Measurements from ENCODE around the gene CRY2. TPM values are rescaled to one million over a fixed set of nuclear protein-coding genes. Genes with fewer than 3 reads are reported as not detected.

The CRY2 gene
- total and polyA plus RNA-seq, 10 of the 15 experiments (the other 5 are each of a cell fraction or from before 2014, with no cell fraction given): 1.2 to 14.7 (median 8.1) TPM

DNA sequence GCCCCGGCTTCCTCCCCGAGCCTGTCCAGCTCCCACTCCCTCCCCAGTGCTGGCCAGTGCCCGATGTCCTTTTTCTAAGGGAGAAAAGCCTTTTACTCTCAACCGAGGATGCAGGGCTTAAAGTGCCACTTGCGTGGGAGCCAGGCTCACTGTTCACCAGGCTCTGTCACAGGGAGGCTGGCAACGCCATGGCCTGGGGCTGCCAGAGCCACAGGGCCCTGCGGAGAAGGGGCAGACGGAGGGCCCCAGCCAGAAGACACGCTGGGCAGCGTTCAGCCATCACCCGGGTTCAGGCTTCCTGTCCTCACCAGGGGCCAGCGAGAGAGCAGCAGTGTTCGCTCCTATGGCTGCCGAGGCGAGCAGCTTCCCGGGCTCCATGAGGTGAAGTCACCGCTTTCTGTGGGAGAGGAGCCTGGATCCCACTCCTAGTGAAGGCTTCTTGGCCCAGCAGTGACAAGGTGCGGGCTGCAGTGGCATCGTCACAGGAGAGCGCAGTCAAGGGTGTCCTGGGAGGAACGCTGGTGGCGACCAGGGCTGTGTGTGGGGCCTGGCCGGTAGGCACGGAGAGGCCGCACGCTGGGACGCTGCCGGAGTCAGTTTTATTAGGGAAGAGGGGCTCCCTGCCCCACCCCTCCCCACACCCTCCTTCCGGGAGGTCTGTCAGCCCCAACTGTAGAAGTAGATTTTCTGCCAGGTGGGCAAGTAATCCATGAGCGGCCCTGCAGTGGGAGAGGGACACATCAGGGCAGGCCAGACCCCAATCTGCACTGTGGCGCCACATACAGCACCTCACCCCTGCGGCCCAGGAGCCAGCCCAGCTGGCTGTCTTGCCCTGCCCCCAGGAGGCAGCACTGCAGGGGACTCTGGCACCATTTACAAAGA lies 62.6 kb downstream of the CRY2 start:
- TF ChIP-seq YY1 (IDR thresholded peaks at IDR 0.05; ENCODE audit: low read depth, low read length) (no peak), ZNF274 (IDR thresholded peaks at IDR 0.05; ENCODE audit: insufficient read depth, insufficient read length) (no peak), ELK1 (IDR thresholded peaks at IDR 0.05; ENCODE audit: low read depth, low read length) (no peak), CHD2 (IDR thresholded peaks at IDR 0.05; ENCODE audit: borderline replicate concordance, low read depth, low read length) (no peak), NFYA (IDR thresholded peaks at IDR 0.05; ENCODE audit: borderline replicate concordance, low read depth, low read length) (no peak), E4F1 (IDR thresholded peaks at IDR 0.05; ENCODE audit: borderline replicate concordance, partially characterized antibody) (no peak), REST (IDR thresholded peaks at IDR 0.05; ENCODE audit: low read depth, low read length) (no peak), TARDBP (IDR thresholded peaks at IDR 0.05; ENCODE audit: borderline replicate concordance) (no peak)
- SMC1A ChIA-PET (ENCODE audit: uncharacterized antibody, unreplicated experiment): no interaction called here
- no peak for ATAC-seq
- Histone ChIP-seq H3K27me3 (replicated peaks in 1 of 2; ENCODE audit: control insufficient read depth in 2 of 2, insufficient read depth in 2 of 2, low read length in 1 of 2) (no peaks in the 10 kb centered on the region), H3K9ac (ENCODE audit: control insufficient read depth, insufficient read depth, low read length) (no peak overlapping the region), H3K79me2 (ENCODE audit: control insufficient read depth, insufficient read depth, low read length) (no peaks in the 10 kb centered on the region), H3K4me1 (ENCODE audit: control insufficient read depth, insufficient read depth, low read length) (no peaks in the 10 kb centered on the region), H3K27ac (ENCODE audit: control insufficient read depth, insufficient read depth) (no peak overlapping the region), H2AFZ (ENCODE audit: control insufficient read depth, low read depth, low read length) (no peak overlapping the region), H3K9me3 (replicated peaks; ENCODE audit: control insufficient read depth, insufficient read depth, low read length) (no peaks in the 10 kb centered on the region), H3K36me3 (ENCODE audit: control insufficient read depth in 2 of 2, insufficient read depth in 2 of 2, low read length in 1 of 2) (peaks cover 8 to 17% of the 10 kb centered on the region in 2 experiments), H3K4me3 (no peak overlapping the region), H3K4me2 (ENCODE audit: control insufficient read depth, insufficient read depth) (no peak overlapping the region), H4K20me1 (ENCODE audit: control insufficient read depth, insufficient read depth) (no peaks in the 10 kb centered on the region)
- 87% methylated on average over 31 of the region's 32 CpGs for WGBS (ENCODE audit: insufficient coverage, insufficient replicate concordance, low lambda C conversion rate, missing lambda C conversion rate)
- no TSS peak for BruUV-seq (replicated peaks)
- no peak for FAIRE-seq
- intact Hi-C loops (cut with micrococcal nuclease; ENCODE audit: unreplicated experiment) (no loop called here), in situ Hi-C loops (cut with MboI) (no loop called here)
- CTCF ChIA-PET: interaction anchor here (1.3 kb wide), 1 partner anchor 97 kb away, joined by 3 read pairs; no protein-coding TSS in a partner anchor
- DNase-seq (ENCODE audit: low read depth, low spot score): no peak
- RAD21 ChIA-PET (ENCODE audit: unreplicated experiment): no interaction called here
- POLR2A ChIA-PET: interaction anchor here (0.5 to 0.6 kb wide), 2 partner anchors 66 to 662 kb away, joined by 3 to 5 read pairs; no protein-coding TSS in a partner anchor

Data from GM12878 (cell line).